ENCODE measurements around the gene ZDHHC24.
"Not testable (repeated sequence)": the region's sequence is repeated elsewhere in the genome, so short reads cannot be mapped to it uniquely, and the experiment has no call there.

DNA sequence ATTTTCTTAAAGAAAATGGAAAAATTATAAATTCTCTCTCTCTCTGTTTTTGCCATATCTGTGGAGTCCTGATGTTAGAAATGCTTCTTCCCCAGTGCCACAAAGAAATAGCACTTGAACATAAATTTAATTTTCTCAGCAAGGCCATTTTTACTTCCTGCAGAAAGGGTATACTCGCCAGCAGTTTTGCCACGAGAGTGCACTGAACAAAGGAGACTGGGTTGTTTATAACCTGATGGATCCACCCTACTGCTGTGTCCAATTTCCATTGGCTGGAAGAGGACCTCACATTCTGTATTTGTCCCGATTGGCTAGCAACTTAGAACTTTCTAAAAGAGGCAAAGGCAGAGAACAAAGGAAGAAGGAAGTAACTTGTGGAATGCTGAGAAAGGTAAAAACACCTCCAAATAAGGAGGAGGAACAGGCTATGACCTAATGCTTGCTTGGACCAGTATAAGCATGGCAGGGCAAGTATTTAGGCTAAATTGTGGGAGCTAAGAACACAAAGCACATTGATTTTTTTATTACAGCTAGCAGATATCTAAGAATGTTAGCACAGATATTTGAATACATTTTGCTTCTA, 36.8 kb upstream of the ZDHHC24 start:
- TF ChIP-seq, protein P1, sequence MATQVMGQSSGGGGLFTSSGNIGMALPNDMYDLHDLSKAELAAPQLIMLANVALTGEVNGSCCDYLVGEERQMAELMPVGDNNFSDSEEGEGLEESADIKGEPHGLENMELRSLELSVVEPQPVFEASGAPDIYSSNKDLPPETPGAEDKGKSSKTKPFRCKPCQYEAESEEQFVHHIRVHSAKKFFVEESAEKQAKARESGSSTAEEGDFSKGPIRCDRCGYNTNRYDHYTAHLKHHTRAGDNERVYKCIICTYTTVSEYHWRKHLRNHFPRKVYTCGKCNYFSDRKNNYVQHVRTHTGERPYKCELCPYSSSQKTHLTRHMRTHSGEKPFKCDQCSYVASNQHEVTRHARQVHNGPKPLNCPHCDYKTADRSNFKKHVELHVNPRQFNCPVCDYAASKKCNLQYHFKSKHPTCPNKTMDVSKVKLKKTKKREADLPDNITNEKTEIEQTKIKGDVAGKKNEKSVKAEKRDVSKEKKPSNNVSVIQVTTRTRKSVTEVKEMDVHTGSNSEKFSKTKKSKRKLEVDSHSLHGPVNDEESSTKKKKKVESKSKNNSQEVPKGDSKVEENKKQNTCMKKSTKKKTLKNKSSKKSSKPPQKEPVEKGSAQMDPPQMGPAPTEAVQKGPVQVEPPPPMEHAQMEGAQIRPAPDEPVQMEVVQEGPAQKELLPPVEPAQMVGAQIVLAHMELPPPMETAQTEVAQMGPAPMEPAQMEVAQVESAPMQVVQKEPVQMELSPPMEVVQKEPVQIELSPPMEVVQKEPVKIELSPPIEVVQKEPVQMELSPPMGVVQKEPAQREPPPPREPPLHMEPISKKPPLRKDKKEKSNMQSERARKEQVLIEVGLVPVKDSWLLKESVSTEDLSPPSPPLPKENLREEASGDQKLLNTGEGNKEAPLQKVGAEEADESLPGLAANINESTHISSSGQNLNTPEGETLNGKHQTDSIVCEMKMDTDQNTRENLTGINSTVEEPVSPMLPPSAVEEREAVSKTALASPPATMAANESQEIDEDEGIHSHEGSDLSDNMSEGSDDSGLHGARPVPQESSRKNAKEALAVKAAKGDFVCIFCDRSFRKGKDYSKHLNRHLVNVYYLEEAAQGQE (IDR thresholded peaks at IDR 0.05; ENCODE audit: low read depth, low read length) = not testable (repeated sequence)
- TF ChIP-seq MXI1 (IDR thresholded peaks at IDR 0.05; ENCODE audit: low read depth, low read length); BHLHE40 (IDR thresholded peaks at IDR 0.05; ENCODE audit: borderline replicate concordance in 1 of 2, low read depth in 2 of 2, low read length in 1 of 2); POLR2A (IDR thresholded peaks at IDR 0.05; ENCODE audit: low read depth, low read length); USF1 (IDR thresholded peaks at IDR 0.05; ENCODE audit: borderline replicate concordance, extremely low read length, insufficient read depth, low read depth, low read length); CTCF (IDR thresholded peaks at IDR 0.05 in 2 of 3, conservative IDR thresholded peaks at IDR 0.05 in 1 of 3; ENCODE audit: control insufficient read depth in 2 of 3, extremely low read depth in 1 of 3, insufficient read depth in 1 of 3, low read depth in 3 of 3, low read length in 3 of 3); ZNF274 (IDR thresholded peaks at IDR 0.05; ENCODE audit: insufficient read depth, insufficient read length); PRDM15 (CRISPR knock-in tag; IDR thresholded peaks at IDR 0.05); CEBPB (IDR thresholded peaks at IDR 0.05; ENCODE audit: borderline replicate concordance in 1 of 2, low read depth in 2 of 2, low read length in 2 of 2); CREB1 (IDR thresholded peaks at IDR 0.05; ENCODE audit: low read depth): not testable (repeated sequence)
- TF ChIP-seq, protein P2, sequence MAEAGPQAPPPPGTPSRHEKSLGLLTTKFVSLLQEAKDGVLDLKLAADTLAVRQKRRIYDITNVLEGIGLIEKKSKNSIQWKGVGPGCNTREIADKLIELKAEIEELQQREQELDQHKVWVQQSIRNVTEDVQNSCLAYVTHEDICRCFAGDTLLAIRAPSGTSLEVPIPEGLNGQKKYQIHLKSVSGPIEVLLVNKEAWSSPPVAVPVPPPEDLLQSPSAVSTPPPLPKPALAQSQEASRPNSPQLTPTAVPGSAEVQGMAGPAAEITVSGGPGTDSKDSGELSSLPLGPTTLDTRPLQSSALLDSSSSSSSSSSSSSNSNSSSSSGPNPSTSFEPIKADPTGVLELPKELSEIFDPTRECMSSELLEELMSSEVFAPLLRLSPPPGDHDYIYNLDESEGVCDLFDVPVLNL (IDR thresholded peaks at IDR 0.05; ENCODE audit: low read depth, low read length) = not testable (repeated sequence)
- TF ChIP-seq, protein P3, sequence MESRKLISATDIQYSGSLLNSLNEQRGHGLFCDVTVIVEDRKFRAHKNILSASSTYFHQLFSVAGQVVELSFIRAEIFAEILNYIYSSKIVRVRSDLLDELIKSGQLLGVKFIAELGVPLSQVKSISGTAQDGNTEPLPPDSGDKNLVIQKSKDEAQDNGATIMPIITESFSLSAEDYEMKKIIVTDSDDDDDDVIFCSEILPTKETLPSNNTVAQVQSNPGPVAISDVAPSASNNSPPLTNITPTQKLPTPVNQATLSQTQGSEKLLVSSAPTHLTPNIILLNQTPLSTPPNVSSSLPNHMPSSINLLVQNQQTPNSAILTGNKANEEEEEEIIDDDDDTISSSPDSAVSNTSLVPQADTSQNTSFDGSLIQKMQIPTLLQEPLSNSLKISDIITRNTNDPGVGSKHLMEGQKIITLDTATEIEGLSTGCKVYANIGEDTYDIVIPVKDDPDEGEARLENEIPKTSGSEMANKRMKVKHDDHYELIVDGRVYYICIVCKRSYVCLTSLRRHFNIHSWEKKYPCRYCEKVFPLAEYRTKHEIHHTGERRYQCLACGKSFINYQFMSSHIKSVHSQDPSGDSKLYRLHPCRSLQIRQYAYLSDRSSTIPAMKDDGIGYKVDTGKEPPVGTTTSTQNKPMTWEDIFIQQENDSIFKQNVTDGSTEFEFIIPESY (IDR thresholded peaks at IDR 0.05) = not testable (repeated sequence)
- TF ChIP-seq, protein P4, sequence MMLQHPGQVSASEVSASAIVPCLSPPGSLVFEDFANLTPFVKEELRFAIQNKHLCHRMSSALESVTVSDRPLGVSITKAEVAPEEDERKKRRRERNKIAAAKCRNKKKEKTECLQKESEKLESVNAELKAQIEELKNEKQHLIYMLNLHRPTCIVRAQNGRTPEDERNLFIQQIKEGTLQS (IDR thresholded peaks at IDR 0.05; ENCODE audit: borderline replicate concordance, extremely low read depth, low read depth, low read length) = not testable (repeated sequence)

Data from GM12878 (cell line).